Left hindlimb (tissue), 1 donor: ENCODE measurements around the gene AK3.
"Not testable (repeated sequence)": the region's sequence is repeated elsewhere in the genome, so short reads cannot be mapped to it uniquely, and the experiment has no call there.

Experiments
- DNase-seq: peaks from one replicate; pipeline ENCODE4 v3.0.0-alpha.2; 2018

AK3 gene

DNA sequence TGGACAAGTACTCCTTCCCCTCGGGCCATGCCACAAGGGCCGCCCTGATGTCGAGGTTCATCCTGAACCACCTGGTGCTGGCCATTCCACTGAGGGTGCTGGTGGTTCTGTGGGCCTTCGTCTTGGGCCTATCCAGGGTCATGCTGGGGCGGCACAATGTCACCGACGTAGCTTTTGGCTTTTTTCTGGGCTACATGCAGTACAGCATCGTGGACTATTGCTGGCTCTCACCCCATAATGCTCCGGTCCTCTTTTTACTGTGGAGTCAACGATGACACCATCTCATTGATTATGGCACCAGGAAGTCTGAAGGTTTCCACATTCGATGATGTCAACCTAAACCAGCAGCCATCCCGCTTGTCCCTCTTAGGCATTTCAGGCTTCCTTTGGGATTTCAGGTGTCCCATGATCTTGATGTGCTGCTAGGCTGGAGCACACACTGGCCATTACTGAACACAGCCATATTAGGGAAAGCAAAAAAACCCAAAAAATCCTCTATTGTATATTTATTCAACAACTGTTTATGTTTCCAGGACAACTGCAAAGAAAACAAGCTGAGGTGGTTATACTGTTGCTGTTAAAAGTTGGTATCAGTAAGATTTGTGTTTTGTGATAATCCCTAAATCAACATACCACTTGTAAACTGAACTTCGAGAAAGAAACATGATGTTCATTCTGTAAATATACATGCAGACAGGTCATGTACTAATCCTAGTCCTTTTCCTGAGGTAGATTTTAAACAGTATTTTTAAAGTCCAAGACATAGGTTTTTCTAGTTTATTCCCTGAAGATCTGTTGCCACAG, 77.8 kb downstream of the AK3 start:
- no peak for DNase-seq

DNA sequence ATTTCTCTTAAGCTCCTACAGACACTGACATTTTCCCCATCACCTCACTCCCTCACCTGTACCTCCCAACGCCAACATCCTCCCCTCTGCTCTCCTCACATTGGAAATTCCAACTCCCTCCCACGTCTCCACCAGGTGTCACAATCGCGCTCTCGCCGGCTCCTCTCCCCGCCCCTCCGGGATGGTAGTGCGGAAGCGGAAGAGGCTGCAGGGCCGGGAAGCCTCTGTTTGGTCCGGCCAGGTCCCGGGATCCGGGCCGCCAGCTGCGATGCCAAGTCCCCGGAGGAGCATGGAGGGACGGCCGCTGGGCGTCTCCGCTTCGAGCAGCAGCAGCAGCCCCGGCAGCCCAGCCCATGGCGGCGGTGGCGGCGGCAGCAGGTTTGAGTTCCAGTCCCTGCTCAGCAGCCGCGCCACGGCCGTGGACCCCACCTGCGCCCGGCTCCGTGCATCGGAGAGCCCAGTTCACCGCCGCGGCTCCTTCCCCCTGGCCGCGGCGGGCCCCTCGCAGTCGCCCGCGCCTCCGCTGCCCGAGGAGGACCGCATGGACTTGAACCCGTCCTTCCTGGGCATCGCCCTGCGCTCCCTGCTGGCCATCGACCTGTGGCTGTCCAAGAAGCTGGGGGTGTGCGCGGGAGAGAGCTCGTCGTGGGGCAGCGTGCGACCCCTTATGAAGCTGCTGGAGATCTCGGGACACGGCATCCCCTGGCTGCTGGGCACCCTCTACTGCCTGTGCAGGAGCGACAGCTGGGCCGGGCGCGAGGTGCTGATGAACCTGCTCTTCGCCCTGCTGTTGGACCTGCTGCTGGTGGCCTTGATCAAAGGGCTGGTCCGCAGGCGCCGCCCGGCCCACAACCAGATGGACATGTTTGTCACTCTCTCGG, 78.7 kb downstream of the AK3 start, which contains the start of gene PLPP6:
PLPP6 (plus strand) TSS at position 187 of the 881 bp plus-strand sequence; CDS start at position 269, 82 bp downstream.
- DNase-seq, result peak; percentile 89

DNA sequence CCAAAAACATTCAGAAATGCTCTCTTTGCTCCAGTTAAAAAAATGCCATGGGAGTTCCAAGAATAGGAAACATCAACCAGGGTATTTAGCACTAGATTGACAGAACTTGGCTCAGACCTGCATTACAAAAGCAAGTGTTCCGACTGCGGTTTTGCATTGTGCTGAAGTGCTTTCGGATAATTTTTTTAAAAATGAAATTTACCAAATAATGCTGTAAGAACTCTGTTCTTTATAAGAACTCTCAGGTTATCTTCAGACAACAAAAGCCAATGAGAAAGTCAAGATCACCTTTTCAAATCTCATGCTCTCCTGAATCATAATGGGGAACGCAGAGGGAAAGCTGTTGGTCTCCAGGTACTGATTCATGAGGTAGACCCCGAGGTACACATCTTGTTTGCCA, 79.4 kb downstream of the AK3 start:
- no peak for DNase-seq

DNA sequence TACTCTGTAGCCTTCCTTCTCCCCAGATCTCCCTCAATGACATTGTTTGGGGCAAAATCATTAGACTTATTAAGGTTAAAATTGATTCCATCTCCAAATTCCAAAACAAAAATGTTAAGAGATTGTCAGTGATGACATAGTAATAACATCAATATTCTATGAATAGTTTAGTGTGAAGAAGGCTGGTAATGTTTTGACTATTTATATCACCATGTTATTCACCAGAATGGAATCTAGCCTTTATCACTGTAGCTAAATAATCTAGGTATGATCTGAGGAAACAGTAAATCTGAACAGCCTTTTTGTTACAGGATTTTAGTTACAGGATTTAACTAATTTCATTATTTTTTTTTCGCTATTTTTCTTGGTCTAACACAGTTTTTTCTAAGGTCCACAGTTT, 79.8 kb downstream of the AK3 start:
- DNase-seq, result no peak

DNA sequence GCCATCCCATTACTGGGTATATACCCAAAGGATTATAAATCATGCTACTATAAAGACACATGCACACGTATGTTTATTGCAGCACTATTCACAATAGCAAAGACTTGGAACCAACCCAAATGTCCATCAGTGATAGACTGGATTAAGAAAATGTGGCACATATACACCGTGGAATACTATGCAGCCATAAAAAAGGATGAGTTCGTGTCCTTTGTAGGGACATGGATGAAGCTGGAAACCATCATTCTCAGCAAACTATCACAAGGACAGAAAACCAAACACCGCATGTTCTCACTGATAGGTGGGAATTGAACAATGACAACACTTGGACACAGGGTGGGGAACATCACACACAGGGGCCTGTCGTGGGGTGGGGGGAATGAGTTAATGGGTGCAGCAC, 80.3 kb downstream of the AK3 start:
- not testable (repeated sequence) for DNase-seq
